ENCODE results near the gene STXBP4.

Gene STXBP4

GRCh38 chr17:54991567-54991966 is 23.0 kb downstream of the STXBP4 start:
- no peaks in the 10 kb centered on the region for H3K27me3 ChIP-seq (replicated peaks; ENCODE audit: control insufficient read depth, insufficient read depth, low read length)
- no peak overlapping the region for H3K4me3 ChIP-seq (ENCODE audit: low read length)

GRCh38 chr17:54992797-54993639 is 24.5 kb downstream of the STXBP4 start:
- H3K4me1 ChIP-seq (ENCODE audit: control insufficient read depth, insufficient read depth, low read length), result no peaks in the 10 kb centered on the region
- H3K27me3 ChIP-seq (replicated peaks; ENCODE audit: control insufficient read depth, insufficient read depth, low read length), result no peaks in the 10 kb centered on the region
- H3K36me3 ChIP-seq (ENCODE audit: control insufficient read depth, insufficient read depth, low read length, severe bottlenecking), result peaks cover 10% of the 10 kb centered on the region
- H3K9me3 ChIP-seq (ENCODE audit: control insufficient read depth, low read length), result no peaks in the 10 kb centered on the region
- DNase-seq (ENCODE audit: low read depth), result peak; percentile 81
- no peak overlapping the region for H3K4me3 ChIP-seq (ENCODE audit: low read length)
- H3K9ac ChIP-seq (ENCODE audit: low read length), result no peak overlapping the region

More at GRCh38 chr17:54991567-54991966, 23.0 kb downstream of the STXBP4 start:
- Histone ChIP-seq H3K4me1 (ENCODE audit: control insufficient read depth, insufficient read depth, low read length) (no peaks in the 10 kb centered on the region), H3K9me3 (ENCODE audit: control insufficient read depth, low read length) (no peaks in the 10 kb centered on the region), H3K36me3 (ENCODE audit: control insufficient read depth, insufficient read depth, low read length, severe bottlenecking) (peaks cover 10% of the 10 kb centered on the region), H3K9ac (ENCODE audit: low read length) (no peak overlapping the region)
- no peak for DNase-seq (ENCODE audit: low read depth)

- no peaks in the 10 kb centered on the region for H3K27me3 ChIP-seq (replicated peaks; ENCODE audit: control insufficient read depth, insufficient read depth, low read length)
- no peak overlapping the region for H3K9ac ChIP-seq (ENCODE audit: low read length)
- H3K36me3 ChIP-seq (ENCODE audit: control insufficient read depth, insufficient read depth, low read length, severe bottlenecking), result peaks cover 23% of the 10 kb centered on the region
- no peaks in the 10 kb centered on the region for H3K4me1 ChIP-seq (ENCODE audit: control insufficient read depth, insufficient read depth, low read length)
- no peak overlapping the region for H3K4me3 ChIP-seq (ENCODE audit: low read length)
- H3K9me3 ChIP-seq (ENCODE audit: control insufficient read depth, low read length), result no peaks in the 10 kb centered on the region
- no peak for DNase-seq (ENCODE audit: low read depth)
These were observed 27.9 kb downstream of the STXBP4 start for GRCh38 chr17:54996441-54996840.

- Histone ChIP-seq H3K9ac (ENCODE audit: low read length) (no peak overlapping the region), H3K4me3 (ENCODE audit: low read length) (no peak overlapping the region), H3K9me3 (ENCODE audit: control insufficient read depth, low read length) (no peaks in the 10 kb centered on the region), H3K27me3 (replicated peaks; ENCODE audit: control insufficient read depth, insufficient read depth, low read length) (no peaks in the 10 kb centered on the region), H3K4me1 (ENCODE audit: control insufficient read depth, insufficient read depth, low read length) (no peaks in the 10 kb centered on the region), H3K36me3 (ENCODE audit: control insufficient read depth, insufficient read depth, low read length, severe bottlenecking) (peaks cover 21% of the 10 kb centered on the region)
- DNase-seq (ENCODE audit: low read depth), result no peak
These were observed 33.9 kb downstream of the STXBP4 start for GRCh38 chr17:55002458-55002857.

- no peaks in the 10 kb centered on the region for H3K9me3 ChIP-seq (ENCODE audit: control insufficient read depth, low read length)
- H3K9ac ChIP-seq (ENCODE audit: low read length), result no peak overlapping the region
- peaks cover 24% of the 10 kb centered on the region for H3K36me3 ChIP-seq (ENCODE audit: control insufficient read depth, insufficient read depth, low read length, severe bottlenecking)
- no peaks in the 10 kb centered on the region for H3K27me3 ChIP-seq (replicated peaks; ENCODE audit: control insufficient read depth, insufficient read depth, low read length)
- H3K4me1 ChIP-seq (ENCODE audit: control insufficient read depth, insufficient read depth, low read length), result no peaks in the 10 kb centered on the region
- no peak overlapping the region for H3K4me3 ChIP-seq (ENCODE audit: low read length)
- DNase-seq (ENCODE audit: low read depth), result no peak
These were observed 35.9 kb downstream of the STXBP4 start for GRCh38 chr17:55004484-55004883.

GRCh38 chr17:55005520-55005919 is 37.0 kb downstream of the STXBP4 start:
- Histone ChIP-seq H3K9ac (ENCODE audit: low read length) (no peak overlapping the region), H3K9me3 (ENCODE audit: control insufficient read depth, low read length) (no peaks in the 10 kb centered on the region), H3K4me1 (ENCODE audit: control insufficient read depth, insufficient read depth, low read length) (no peaks in the 10 kb centered on the region), H3K4me3 (ENCODE audit: low read length) (no peak overlapping the region), H3K27me3 (replicated peaks; ENCODE audit: control insufficient read depth, insufficient read depth, low read length) (no peaks in the 10 kb centered on the region), H3K36me3 (ENCODE audit: control insufficient read depth, insufficient read depth, low read length, severe bottlenecking) (peaks cover 14% of the 10 kb centered on the region)
- no peak for DNase-seq (ENCODE audit: low read depth)

- Histone ChIP-seq H3K4me3 (ENCODE audit: low read length) (no peak overlapping the region), H3K9me3 (ENCODE audit: control insufficient read depth, low read length) (no peaks in the 10 kb centered on the region), H3K36me3 (ENCODE audit: control insufficient read depth, insufficient read depth, low read length, severe bottlenecking) (no peaks in the 10 kb centered on the region), H3K9ac (ENCODE audit: low read length) (no peak overlapping the region), H3K4me1 (ENCODE audit: control insufficient read depth, insufficient read depth, low read length) (no peaks in the 10 kb centered on the region), H3K27me3 (replicated peaks; ENCODE audit: control insufficient read depth, insufficient read depth, low read length) (no peaks in the 10 kb centered on the region)
- no peak for DNase-seq (ENCODE audit: low read depth)
These were observed 55.1 kb downstream of the STXBP4 start for GRCh38 chr17:55023626-55024025.

GRCh38 chr17:55037828-55038227 is 69.3 kb downstream of the STXBP4 start:
- Histone ChIP-seq H3K36me3 (ENCODE audit: control insufficient read depth, insufficient read depth, low read length, severe bottlenecking) (peaks cover 3% of the 10 kb centered on the region), H3K27me3 (replicated peaks; ENCODE audit: control insufficient read depth, insufficient read depth, low read length) (no peaks in the 10 kb centered on the region), H3K9ac (ENCODE audit: low read length) (no peak overlapping the region), H3K4me1 (ENCODE audit: control insufficient read depth, insufficient read depth, low read length) (no peaks in the 10 kb centered on the region), H3K9me3 (ENCODE audit: control insufficient read depth, low read length) (no peaks in the 10 kb centered on the region), H3K4me3 (ENCODE audit: low read length) (no peak overlapping the region)
- no peak for DNase-seq (ENCODE audit: low read depth)

GRCh38 chr17:55038291-55038690 is 69.7 kb downstream of the STXBP4 start:
- Histone ChIP-seq H3K4me3 (ENCODE audit: low read length) (no peak overlapping the region), H3K9ac (ENCODE audit: low read length) (no peak overlapping the region), H3K9me3 (ENCODE audit: control insufficient read depth, low read length) (no peaks in the 10 kb centered on the region), H3K27me3 (replicated peaks; ENCODE audit: control insufficient read depth, insufficient read depth, low read length) (no peaks in the 10 kb centered on the region), H3K36me3 (ENCODE audit: control insufficient read depth, insufficient read depth, low read length, severe bottlenecking) (peaks cover 6% of the 10 kb centered on the region), H3K4me1 (ENCODE audit: control insufficient read depth, insufficient read depth, low read length) (no peaks in the 10 kb centered on the region)
- DNase-seq (ENCODE audit: low read depth), result peak; percentile 35

- H3K9me3 ChIP-seq (ENCODE audit: control insufficient read depth, low read length), result no peaks in the 10 kb centered on the region
- no peak for DNase-seq (ENCODE audit: low read depth)
- no peaks in the 10 kb centered on the region for H3K27me3 ChIP-seq (replicated peaks; ENCODE audit: control insufficient read depth, insufficient read depth, low read length)
- H3K4me3 ChIP-seq (ENCODE audit: low read length), result no peak overlapping the region
- peaks cover 19% of the 10 kb centered on the region for H3K36me3 ChIP-seq (ENCODE audit: control insufficient read depth, insufficient read depth, low read length, severe bottlenecking)
- no peaks in the 10 kb centered on the region for H3K4me1 ChIP-seq (ENCODE audit: control insufficient read depth, insufficient read depth, low read length)
- H3K9ac ChIP-seq (ENCODE audit: low read length), result no peak overlapping the region
These were observed 72.0 kb downstream of the STXBP4 start for GRCh38 chr17:55040611-55041010.

GRCh38 chr17:55053855-55054254 is 85.3 kb downstream of the STXBP4 start:
- no peak overlapping the region for H3K9ac ChIP-seq (ENCODE audit: low read length)
- no peak overlapping the region for H3K4me3 ChIP-seq (ENCODE audit: low read length)
- no peaks in the 10 kb centered on the region for H3K4me1 ChIP-seq (ENCODE audit: control insufficient read depth, insufficient read depth, low read length)
- no peaks in the 10 kb centered on the region for H3K27me3 ChIP-seq (replicated peaks; ENCODE audit: control insufficient read depth, insufficient read depth, low read length)
- peak; percentile 20 for DNase-seq (ENCODE audit: low read depth)
- H3K9me3 ChIP-seq (ENCODE audit: control insufficient read depth, low read length), result no peaks in the 10 kb centered on the region
- peaks cover 6% of the 10 kb centered on the region for H3K36me3 ChIP-seq (ENCODE audit: control insufficient read depth, insufficient read depth, low read length, severe bottlenecking)

GRCh38 chr17:55054429-55054828 is 85.9 kb downstream of the STXBP4 start:
- no peaks in the 10 kb centered on the region for H3K9me3 ChIP-seq (ENCODE audit: control insufficient read depth, low read length)
- H3K9ac ChIP-seq (ENCODE audit: low read length), result no peak overlapping the region

More at GRCh38 chr17:55054429-55054828, 85.9 kb downstream of the STXBP4 start:
- Histone ChIP-seq H3K4me3 (ENCODE audit: low read length) (no peak overlapping the region), H3K27me3 (replicated peaks; ENCODE audit: control insufficient read depth, insufficient read depth, low read length) (no peaks in the 10 kb centered on the region), H3K4me1 (ENCODE audit: control insufficient read depth, insufficient read depth, low read length) (no peaks in the 10 kb centered on the region), H3K36me3 (ENCODE audit: control insufficient read depth, insufficient read depth, low read length, severe bottlenecking) (peaks cover 3% of the 10 kb centered on the region)
- no peak for DNase-seq (ENCODE audit: low read depth)

Data from adipocyte (in vitro differentiated cells).